ENCODE results near the gene BAZ2B.
"Not testable (repeated sequence)": the region's sequence is repeated elsewhere in the genome, so short reads cannot be mapped to it uniquely, and the experiment has no call there.

The BAZ2B gene

DNA sequence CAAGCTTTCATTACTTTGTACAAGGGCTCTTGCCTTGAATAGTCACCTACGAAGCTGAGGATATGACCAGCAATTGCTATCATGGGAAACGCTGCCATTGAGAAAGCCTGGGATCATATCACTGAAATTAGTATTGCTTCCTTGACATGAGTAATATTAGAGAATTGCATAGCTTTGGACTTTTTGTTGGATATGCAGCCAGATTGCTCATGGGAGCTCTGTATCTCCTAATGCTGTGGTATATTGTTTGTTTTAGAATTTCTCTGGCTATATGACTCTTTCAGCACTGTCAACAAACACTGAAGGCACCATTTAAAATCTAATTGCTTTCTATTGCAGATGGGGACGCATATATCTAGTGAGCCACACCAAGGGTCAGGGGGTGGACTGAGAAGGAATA, 249.8 kb downstream of the BAZ2B start:
- in situ Hi-C loops (cut with MboI; ENCODE audit: low pct_unique_long_range_greater_than_20kb, low sequenced_read_pairs, unreplicated experiment) = no loop called here
- TF ChIP-seq, protein P1, sequence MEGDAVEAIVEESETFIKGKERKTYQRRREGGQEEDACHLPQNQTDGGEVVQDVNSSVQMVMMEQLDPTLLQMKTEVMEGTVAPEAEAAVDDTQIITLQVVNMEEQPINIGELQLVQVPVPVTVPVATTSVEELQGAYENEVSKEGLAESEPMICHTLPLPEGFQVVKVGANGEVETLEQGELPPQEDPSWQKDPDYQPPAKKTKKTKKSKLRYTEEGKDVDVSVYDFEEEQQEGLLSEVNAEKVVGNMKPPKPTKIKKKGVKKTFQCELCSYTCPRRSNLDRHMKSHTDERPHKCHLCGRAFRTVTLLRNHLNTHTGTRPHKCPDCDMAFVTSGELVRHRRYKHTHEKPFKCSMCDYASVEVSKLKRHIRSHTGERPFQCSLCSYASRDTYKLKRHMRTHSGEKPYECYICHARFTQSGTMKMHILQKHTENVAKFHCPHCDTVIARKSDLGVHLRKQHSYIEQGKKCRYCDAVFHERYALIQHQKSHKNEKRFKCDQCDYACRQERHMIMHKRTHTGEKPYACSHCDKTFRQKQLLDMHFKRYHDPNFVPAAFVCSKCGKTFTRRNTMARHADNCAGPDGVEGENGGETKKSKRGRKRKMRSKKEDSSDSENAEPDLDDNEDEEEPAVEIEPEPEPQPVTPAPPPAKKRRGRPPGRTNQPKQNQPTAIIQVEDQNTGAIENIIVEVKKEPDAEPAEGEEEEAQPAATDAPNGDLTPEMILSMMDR (IDR thresholded peaks at IDR 0.05; ENCODE audit: extremely low read depth, insufficient read depth, missing control alignments) = no peak
- no peak for DNase-seq (ENCODE audit: low spot score)

DNA sequence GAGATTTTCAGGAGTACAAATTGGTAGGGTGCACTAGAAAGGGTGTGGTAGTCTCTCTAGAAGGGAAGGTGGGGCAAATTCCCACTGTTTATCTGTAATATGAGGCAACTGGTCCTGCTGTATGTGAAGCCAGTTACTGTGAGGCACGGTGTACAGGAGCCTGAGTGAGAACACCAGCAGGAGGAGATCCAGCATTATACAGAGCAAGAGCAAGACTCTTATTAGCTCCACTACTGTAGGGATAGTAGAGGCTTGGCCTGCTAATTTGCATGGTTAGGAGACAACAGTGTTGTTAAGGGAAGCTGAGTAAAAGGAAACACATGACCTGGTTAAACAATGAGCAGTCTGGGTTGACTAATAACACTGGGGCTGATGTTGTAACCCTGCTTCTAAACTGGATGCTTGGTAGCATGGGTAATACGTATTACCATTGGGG, 253.5 kb downstream of the BAZ2B start:
- no peak for DNase-seq (ENCODE audit: low spot score)
- TF ChIP-seq, protein P1 (IDR thresholded peaks at IDR 0.05; ENCODE audit: extremely low read depth, insufficient read depth, missing control alignments) = no peak
- in situ Hi-C loops (cut with MboI; ENCODE audit: low pct_unique_long_range_greater_than_20kb, low sequenced_read_pairs, unreplicated experiment) = no loop called here

DNA sequence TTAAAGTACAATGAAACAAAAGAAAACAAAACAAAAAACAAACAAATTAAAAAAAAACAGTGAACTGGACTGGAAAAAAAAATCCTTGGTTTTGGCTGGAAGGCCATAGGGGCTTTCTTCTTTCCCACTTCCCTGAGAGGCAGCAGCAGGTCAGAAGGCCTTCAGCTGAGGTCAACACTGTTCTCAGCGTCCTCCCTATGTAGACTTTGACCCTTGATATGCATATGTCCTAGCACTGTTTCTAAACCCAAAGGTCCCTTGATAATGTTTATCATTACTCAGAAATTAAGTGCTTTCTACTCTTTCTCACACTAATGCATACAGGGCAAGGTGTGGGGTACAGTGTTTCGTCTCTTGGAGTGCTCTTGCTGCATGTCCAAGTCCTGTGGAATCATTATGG, 254.3 kb downstream of the BAZ2B start:
- no peak for DNase-seq (ENCODE audit: low spot score)
- TF ChIP-seq, protein P1 (IDR thresholded peaks at IDR 0.05; ENCODE audit: extremely low read depth, insufficient read depth, missing control alignments) = no peak
- in situ Hi-C loops (cut with MboI; ENCODE audit: low pct_unique_long_range_greater_than_20kb, low sequenced_read_pairs, unreplicated experiment) = no loop called here

- DNase-seq (ENCODE audit: low spot score); in situ Hi-C loops (cut with MboI; ENCODE audit: low pct_unique_long_range_greater_than_20kb, low sequenced_read_pairs, unreplicated experiment): not testable (repeated sequence)
These were observed 254.7 kb downstream of the BAZ2B start for GRCh38 chr2:159361603-159362002.

GRCh38 chr2:159356053-159356554, 260.2 kb downstream of the BAZ2B start:
- no peak for DNase-seq (ENCODE audit: low spot score)

DNA sequence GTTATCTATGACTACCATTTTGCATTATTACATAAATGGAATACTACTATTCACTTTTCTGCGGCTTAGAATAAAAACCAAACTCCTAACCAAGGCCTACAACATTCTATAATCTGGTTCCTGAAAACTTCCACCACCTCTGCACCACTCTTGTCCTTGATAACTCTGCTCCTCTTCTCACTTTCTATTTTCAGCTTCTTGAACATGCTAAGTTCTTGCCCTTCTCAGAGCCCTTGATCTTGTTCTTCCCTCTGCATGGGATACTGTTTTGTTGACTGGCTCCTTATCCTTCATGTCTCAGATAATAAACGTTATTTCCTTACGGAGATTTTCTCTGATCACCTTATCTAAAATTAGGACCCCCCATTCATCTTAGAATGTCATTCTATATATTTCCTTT, 264.4 kb downstream of the BAZ2B start:
- in situ Hi-C loops (cut with MboI; ENCODE audit: low pct_unique_long_range_greater_than_20kb, low sequenced_read_pairs, unreplicated experiment) = no loop called here
- DNase-seq (ENCODE audit: low spot score) = no peak
- TF ChIP-seq, protein P1 (IDR thresholded peaks at IDR 0.05; ENCODE audit: extremely low read depth, insufficient read depth, missing control alignments) = no peak

More at GRCh38 chr2:159356053-159356554, 260.2 kb downstream of the BAZ2B start:
- in situ Hi-C loops (cut with MboI; ENCODE audit: low pct_unique_long_range_greater_than_20kb, low sequenced_read_pairs, unreplicated experiment) = no loop called here
- TF ChIP-seq, protein P1 (IDR thresholded peaks at IDR 0.05; ENCODE audit: extremely low read depth, insufficient read depth, missing control alignments) = no peak

GRCh38 chr2:159349674-159350299, 266.6 kb downstream of the BAZ2B start:
- in situ Hi-C loops (cut with MboI; ENCODE audit: low pct_unique_long_range_greater_than_20kb, low sequenced_read_pairs, unreplicated experiment) = no loop called here
- no peak for DNase-seq (ENCODE audit: low spot score)
- TF ChIP-seq, protein P1 (IDR thresholded peaks at IDR 0.05; ENCODE audit: extremely low read depth, insufficient read depth, missing control alignments) = no peak
